ENCODE data around the gene DNHD1. TPM values are rescaled to one million over a fixed set of nuclear protein-coding genes. Genes with fewer than 3 reads are reported as not detected.

The DNHD1 gene
- polyA plus RNA-seq, 3 donors from 2014 or later, result 0.74 to 1.3 (median 0.86) TPM

Other genes starting within 250 kb of the DNHD1 start
- gene CCKBR, start 237.4 kb upstream of the DNHD1 start, polyA plus RNA-seq, result not detected
- not detected for gene CAVIN3, start 176.8 kb upstream of the DNHD1 start, polyA plus RNA-seq
- 10 to 100 TPM; 12.0 to 21.9 (median 18.4) TPM for gene SMPD1, start 106.8 kb upstream of the DNHD1 start, polyA plus RNA-seq
- gene APBB1, start 78.2 kb upstream of the DNHD1 start, polyA plus RNA-seq, result 10 to 100 TPM; 30.8 to 55.9 (median 35.2) TPM
- not detected for gene HPX, start 56.3 kb upstream of the DNHD1 start, polyA plus RNA-seq
- gene TRIM3, start 23.3 kb upstream of the DNHD1 start, polyA plus RNA-seq, result 1 to 10 TPM; 1.8 to 5.0 (median 2.9) TPM
- gene ARFIP2, start 15.9 kb upstream of the DNHD1 start, polyA plus RNA-seq, result 10 to 100 TPM; 34.2 to 39.9 (median 35.0) TPM
- gene TIMM10B, start 15.8 kb upstream of the DNHD1 start, polyA plus RNA-seq, result 10 to 100 TPM; 33.9 to 41.6 (median 35.2) TPM
- gene RRP8, start 106.3 kb downstream of the DNHD1 start, polyA plus RNA-seq, result 10 to 100 TPM; 17.6 to 25.7 (median 18.3) TPM
- gene ILK, start 106.5 kb downstream of the DNHD1 start, polyA plus RNA-seq, result 100 to 1,000 TPM; 155 to 297 (median 193) TPM
- 100 to 1,000 TPM; 329 to 365 (median 334) TPM for gene TAF10, start 114.9 kb downstream of the DNHD1 start, polyA plus RNA-seq
- gene TPP1, start 122.1 kb downstream of the DNHD1 start, polyA plus RNA-seq, result 100 to 1,000 TPM; 110 to 225 (median 167) TPM
- under 1 TPM in 2 of 3 donors, not detected in 1; 0.10 to 0.11 TPM for gene DCHS1, start 158.5 kb downstream of the DNHD1 start, polyA plus RNA-seq
- 10 to 100 TPM in 2 of 3 donors, 1 to 10 TPM in 1; 4.6 to 17.0 (median 13.7) TPM for gene MRPL17, start 186.1 kb downstream of the DNHD1 start, polyA plus RNA-seq

Data from immature natural killer cell (primary cell).